A673 (cell line): ENCODE results near the gene SFXN5. TPM values are rescaled to one million over a fixed set of nuclear protein-coding genes. Genes with fewer than 3 reads are reported as not detected.

Experiments
- BruUV-seq: library from RNA; stranded (reverse); fragments of 400-500 nt; replicated peaks from 2 replicates; lab custom pipeline; 2021; lab: Mats Ljungman, UMichigan
- CTCF ChIA-PET: fragments of 300-600 bp; sonication (Branson Sonifier 250); formaldehyde crosslinking; loops from one replicate; lab custom pipeline; 2022; ENCODE audit warnings: antibody characterized with exemption; lab: Charles Lee
- POLR2A ChIA-PET: fragments of 300-600 bp; sonication (Branson Sonifier 250); formaldehyde crosslinking; loops from one replicate; lab custom pipeline; 2022; ENCODE audit warnings: antibody characterized with exemption; ENCODE audit not compliant: low non-redundant PET; lab: Charles Lee
- DNase-seq: peaks from one replicate; pipeline ENCODE4 v3.0.0-alpha.2; 2015; ENCODE audit warnings: low spot score
- H3K27ac ChIP-seq: fragments of 200-600 bp; sonication (generic); 2 replicates; pipeline ENCODE4 v1.5.1; 2016; ENCODE audit warnings: mixed run types, low read depth, mild to moderate bottlenecking, mixed read lengths, antibody characterized with exemption, low read length; ENCODE audit not compliant: poor library complexity, severe bottlenecking
- H3K27me3 ChIP-seq: fragments of 200-600 bp; sonication (generic); replicated peaks from 2 replicates; pipeline ENCODE4 v1.6.1; 2017; ENCODE audit warnings: mixed run types, low read depth, mild to moderate bottlenecking, mixed read lengths, antibody characterized with exemption, low read length; ENCODE audit not compliant: insufficient read depth, poor library complexity
- H3K36me3 ChIP-seq: fragments of 200-600 bp; sonication (generic); 2 replicates; pipeline ENCODE4 v1.6.1; 2016; ENCODE audit warnings: mixed run types, mild to moderate bottlenecking, mixed read lengths, antibody characterized with exemption, low read length; ENCODE audit not compliant: insufficient read depth, poor library complexity, severe bottlenecking
- H3K4me1 ChIP-seq: fragments of 200-600 bp; sonication (generic); 2 replicates; pipeline ENCODE4 v1.6.1; 2017; ENCODE audit warnings: mixed run types, mild to moderate bottlenecking, mixed read lengths, antibody characterized with exemption, low read length; ENCODE audit not compliant: insufficient read depth, poor library complexity, severe bottlenecking
- H3K4me3 ChIP-seq: fragments of 200-600 bp; sonication (generic); 2 replicates; pipeline ENCODE4 v1.5.1; 2016; ENCODE audit warnings: low read depth, mixed run types, mild to moderate bottlenecking, mixed read lengths, low read length; ENCODE audit not compliant: poor library complexity, severe bottlenecking
- H3K9me3 ChIP-seq: fragments of 200-600 bp; sonication (generic); 2 replicates; pipeline ENCODE4 v1.6.1; 2016; ENCODE audit warnings: mixed run types, low read depth, mild to moderate bottlenecking, mixed read lengths, antibody characterized with exemption, low read length; ENCODE audit not compliant: poor library complexity, severe bottlenecking
- CTCF ChIP-seq: fragments of 300-800, 200-600 bp; sonication (generic); conservative IDR thresholded peaks from 2 replicates; pipeline ENCODE4 v1.5.1; 2017; ENCODE audit warnings: low read depth, mild to moderate bottlenecking, antibody characterized with exemption, low read length, moderate library complexity, mixed read lengths
- EZH2 ChIP-seq: fragments of 200-600 bp; sonication (generic); IDR thresholded peaks from 2 replicates; pipeline ENCODE4 v1.6.1; 2017; ENCODE audit warnings: borderline replicate concordance, low read depth, mild to moderate bottlenecking, mixed read lengths, antibody characterized with exemption, low read length; ENCODE audit not compliant: poor library complexity, severe bottlenecking
- intact Hi-C: fragments of 100-400 bp; cut with micrococcal nuclease; formaldehyde crosslinking; loops from one replicate; pipeline ENCODE4 v1.10.0; 2022; ENCODE audit not compliant: unreplicated experiment
- total RNA-seq: library from RNA; stranded (reverse); gene quantifications from 2 replicates; pipeline ENCODE4 v1.2.3, GENCODE V29; 2021

SFXN5 gene
- total RNA-seq, 1 experiment from 2014 or later: 23.1 TPM

- peaks cover 11% of the 10 kb centered on the region for H3K9me3 ChIP-seq
- DNase-seq: no peak
- ChIA-PET POLR2A (no interaction called here), CTCF (no interaction called here)
- H3K4me3 ChIP-seq: no peak overlapping the region
- intact Hi-C loops: no loop called here
- H3K27me3 ChIP-seq: no peaks in the 10 kb centered on the region
- no TSS peak for BruUV-seq
- H3K4me1 ChIP-seq: no peaks in the 10 kb centered on the region
- TF ChIP-seq EZH2 (no peak), CTCF (no peak)
- H3K36me3 ChIP-seq: peaks cover 9% of the 10 kb centered on the region
- H3K27ac ChIP-seq: no peak overlapping the region
These were observed 18.0 kb downstream of the SFXN5 start for GRCh38 chr2:73053316-73054114.

- no peak for TF ChIP-seq EZH2
- TF ChIP-seq CTCF: no peak
- Histone ChIP-seq H3K4me3 (no peak overlapping the region), H3K9me3 (no peaks in the 10 kb centered on the region), H3K27me3 (no peaks in the 10 kb centered on the region), H3K36me3 (no peaks in the 10 kb centered on the region), H3K27ac (no peak overlapping the region), H3K4me1 (no peaks in the 10 kb centered on the region)
- no peak for DNase-seq
- ChIA-PET POLR2A (no interaction called here), CTCF (no interaction called here)
- intact Hi-C loops: no loop called here
- BruUV-seq: no TSS peak
These were observed 21.4 kb downstream of the SFXN5 start for GRCh38 chr2:73050121-73050545.

GRCh38 chr2:73043929-73044832 lies 27.3 kb downstream of the SFXN5 start:
- TF ChIP-seq CTCF: no peak
- TF ChIP-seq EZH2: no peak
- intact Hi-C loops: no loop called here
- Histone ChIP-seq H3K27me3 (no peaks in the 10 kb centered on the region), H3K36me3 (no peaks in the 10 kb centered on the region), H3K27ac (no peak overlapping the region), H3K4me1 (no peaks in the 10 kb centered on the region), H3K4me3 (no peak overlapping the region), H3K9me3 (no peaks in the 10 kb centered on the region)
- CTCF ChIA-PET: no interaction called here
- DNase-seq: no peak
- BruUV-seq: no TSS peak
- POLR2A ChIA-PET: no interaction called here
